Lower leg skin (tissue), 4 donors: ENCODE data around the gene THOC3. TPM values are rescaled to one million over a fixed set of nuclear protein-coding genes. Genes with fewer than 3 reads are reported as not detected.
"Not testable (repeated sequence)": the region's sequence is repeated elsewhere in the genome, so short reads cannot be mapped to it uniquely, and the experiment has no call there.

Experiments used
- DNase-seq, 2 donors: peaks; one replicate each; pipeline ENCODE4 v3.0.0-alpha.2; 2019; ENCODE audit warnings: low spot score in 2 of 2
- H3K4me3 ChIP-seq: fragments of 200-600 bp; sonication (generic); 2 replicates; pipeline ENCODE4 v1.5.1; 2017; ENCODE audit warnings: mild to moderate bottlenecking, low read depth; ENCODE audit not compliant: poor library complexity, severe bottlenecking
- CTCF ChIP-seq, 3 donors: fragments of 450-650 bp; IDR thresholded peaks; one replicate each; pipeline ENCODE4 v1.5.1; 2016; ENCODE audit warnings: antibody characterized with exemption in 3 of 3, mild to moderate bottlenecking in 3 of 3, moderate library complexity in 2 of 3
- WGBS, 2 donors: methylation state at CpG; one replicate each; pipeline ENCODE4 v1.1.5; 2018; 5-methylcytosine and 5-hydroxymethylcytosine counted together
- intact Hi-C: fragments of 100-400 bp; cut with DNase I; formaldehyde crosslinking; loops from one replicate; pipeline ENCODE4 v1.15.0; 2023; ENCODE audit warnings: low total_unique reads
- total RNA-seq, 4 donors: library from RNA; depleted of rRNA; stranded (reverse); fragments of >200 nt; gene quantifications; one replicate each; pipeline ENCODE4 v1.1.0, GENCODE V29; 2016

The THOC3 gene
- total RNA-seq, 4 donors from 2014 or later, result 32.9 to 58.2 (median 49.1) TPM

GRCh38 chr5:175958515-175958914, 9.6 kb downstream of the THOC3 start:
- H3K4me3 ChIP-seq, DNase-seq, intact Hi-C loops: not testable (repeated sequence)
- WGBS, 2 donors, result 91 to 92% methylated on average over 2 of the region's 2 CpGs

- H3K4me3 ChIP-seq, DNase-seq, intact Hi-C loops: not testable (repeated sequence)
- 81 to 84% methylated on average over 6 of the region's 6 CpGs for WGBS, 2 donors
These were observed 14.0 kb downstream of the THOC3 start for GRCh38 chr5:175954107-175954506.

GRCh38 chr5:175952810-175953209, 15.3 kb downstream of the THOC3 start:
- DNase-seq, intact Hi-C loops, H3K4me3 ChIP-seq: not testable (repeated sequence)
- no CpG with 5 or more reads among the region's 8 CpGs for WGBS, 2 donors

GRCh38 chr5:175951339-175951969, 16.7 kb downstream of the THOC3 start:
- 96% methylated on average over 3 of the region's 12 CpGs; no CpG with 5 or more reads in 1 of the 2 donors for WGBS, 2 donors
- H3K4me3 ChIP-seq, intact Hi-C loops: not testable (repeated sequence)

GRCh38 chr5:175948329-175949108, 19.6 kb downstream of the THOC3 start:
- H3K4me3 ChIP-seq, intact Hi-C loops, DNase-seq: not testable (repeated sequence)
- 84 to 96% methylated on average over 3 of the region's 10 CpGs for WGBS, 2 donors

More at GRCh38 chr5:175951339-175951969, 16.7 kb downstream of the THOC3 start:
- not testable (repeated sequence) for DNase-seq

- intact Hi-C loops, DNase-seq, H3K4me3 ChIP-seq: not testable (repeated sequence)
- WGBS, 2 donors, result 100% methylated on average over 2 of the region's 7 CpGs; no CpG with 5 or more reads in 1 of the 2 donors
These were observed 24.9 kb downstream of the THOC3 start for GRCh38 chr5:175943253-175943652.

GRCh38 chr5:175940632-175941031, 27.5 kb downstream of the THOC3 start:
- H3K4me3 ChIP-seq, intact Hi-C loops, DNase-seq: not testable (repeated sequence)
- 70 to 100% methylated on average over 2 of the region's 2 CpGs for WGBS, 2 donors

GRCh38 chr5:175938489-175938888, 29.6 kb downstream of the THOC3 start:
- WGBS, 2 donors, result 73 to 100% methylated on average over 1 of the region's 1 CpG
- intact Hi-C loops, DNase-seq, H3K4me3 ChIP-seq: not testable (repeated sequence)

- 95 to 100% methylated on average over 1 of the region's 1 CpG for WGBS, 2 donors
- DNase-seq, intact Hi-C loops, H3K4me3 ChIP-seq: not testable (repeated sequence)
These were observed 39.4 kb downstream of the THOC3 start for GRCh38 chr5:175928752-175929151.

GRCh38 chr5:175925106-175925505, 43.0 kb downstream of the THOC3 start:
- intact Hi-C loops, DNase-seq, H3K4me3 ChIP-seq: not testable (repeated sequence)
- 95 to 97% methylated on average over 4 of the region's 4 CpGs for WGBS, 2 donors

GRCh38 chr5:175922192-175922885, 45.8 kb downstream of the THOC3 start:
- no peak for TF ChIP-seq CTCF (IDR thresholded peaks at IDR 0.05)
- no peak for DNase-seq
- intact Hi-C loops, result no loop called here
- H3K4me3 ChIP-seq, result no peak overlapping the region
- 83 to 88% methylated on average over 3 of the region's 3 CpGs for WGBS, 2 donors
